Suppressor macrophage treated with lipopolysaccharide for 1 hour (primary cell): ENCODE results near the gene BMPR1B.

ENCODE experiments used
- DNase-seq, 3 donors: peaks; one replicate each; pipeline ENCODE4 v3.0.0-alpha.2; 2020 to 2022

Gene BMPR1B

DNA sequence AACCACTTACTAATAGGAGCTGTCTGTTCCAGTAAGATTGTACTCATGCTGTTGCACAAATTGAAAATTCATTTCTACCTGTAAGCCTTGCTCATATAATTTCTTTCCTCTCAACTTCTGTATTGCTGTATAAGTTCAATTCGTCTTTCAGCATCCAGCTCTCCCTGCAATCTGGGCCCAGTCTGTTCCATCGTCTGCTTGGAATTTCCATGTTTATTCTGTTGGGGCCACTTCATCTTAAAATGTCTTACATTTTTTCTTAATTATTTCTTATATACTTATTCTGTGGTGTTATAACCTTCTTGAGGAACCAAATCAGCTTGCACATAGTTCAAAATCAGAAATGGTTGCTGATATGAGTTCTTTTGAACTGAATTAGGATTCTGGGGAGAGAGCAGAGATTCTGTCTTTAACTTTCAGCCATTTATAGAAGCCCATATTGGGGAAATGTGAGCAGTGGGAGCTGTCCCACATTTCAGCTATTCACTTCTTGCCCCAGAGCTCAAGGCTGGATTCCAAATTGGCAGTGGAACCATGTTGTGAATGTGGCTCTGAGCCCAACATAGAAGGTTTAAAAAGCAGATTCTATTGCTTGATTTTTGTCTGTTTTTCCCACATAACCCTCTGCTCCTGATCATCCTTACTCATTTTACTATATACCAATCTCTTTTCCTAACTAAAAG is 291.9 kb downstream of the BMPR1B start:
- no peak for DNase-seq

- DNase-seq, result no peak
These were observed 293.4 kb downstream of the BMPR1B start for GRCh38 chr4:95050980-95051701.

GRCh38 chr4:95051702-95052020 is 293.9 kb downstream of the BMPR1B start:
- no peak for DNase-seq

DNA sequence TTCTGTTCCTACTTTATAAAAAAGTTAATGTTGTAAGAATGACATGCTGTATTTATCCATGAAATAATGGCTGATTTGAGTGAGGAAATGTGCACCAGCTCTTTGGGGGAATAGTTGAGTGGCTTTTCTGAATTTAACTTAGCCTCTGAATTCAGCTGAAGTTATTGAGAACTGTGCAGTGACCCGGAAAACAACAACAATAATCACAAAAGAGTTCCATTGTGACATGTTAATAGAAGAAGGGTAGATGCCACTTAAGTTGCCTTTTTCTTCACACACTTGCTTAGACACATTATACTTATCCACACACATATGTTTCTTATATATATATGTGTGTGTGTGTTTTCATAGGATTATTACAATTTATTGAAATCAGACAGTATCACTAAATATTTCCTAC is 301.2 kb downstream of the BMPR1B start:
- no peak for DNase-seq

GRCh38 chr4:95059663-95060062 is 301.9 kb downstream of the BMPR1B start:
- DNase-seq, result no peak

DNA sequence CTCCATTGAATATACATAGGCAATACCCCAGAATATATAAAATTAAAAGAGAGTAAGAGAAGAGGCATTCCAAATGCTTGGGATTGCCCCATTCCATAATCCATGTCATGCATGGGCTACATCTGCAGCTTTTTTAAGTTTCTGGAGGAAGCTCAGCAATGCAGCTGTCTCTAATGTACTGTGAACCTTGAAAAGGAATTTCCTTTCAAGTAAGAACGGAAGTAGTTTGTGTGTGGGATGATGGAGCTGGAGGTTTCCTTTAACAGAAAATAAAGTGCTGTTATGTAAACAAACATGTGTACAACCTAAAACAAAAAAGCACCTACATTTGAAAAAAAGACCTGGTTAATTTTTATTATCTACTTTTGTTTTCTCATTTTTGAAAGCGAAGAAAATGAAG is 303.5 kb downstream of the BMPR1B start:
- peak; percentile 4 to 32 (median 7) for DNase-seq

GRCh38 chr4:95061801-95062200 is 304.0 kb downstream of the BMPR1B start:
- DNase-seq, result peak; percentile 11 to 28 (median 19)

GRCh38 chr4:95066050-95066449 is 308.3 kb downstream of the BMPR1B start:
- no peak for DNase-seq

- DNase-seq, result no peak
These were observed 310.6 kb downstream of the BMPR1B start for GRCh38 chr4:95068401-95068800.

GRCh38 chr4:95068818-95069478 is 311.2 kb downstream of the BMPR1B start:
- DNase-seq, result no peak

DNA sequence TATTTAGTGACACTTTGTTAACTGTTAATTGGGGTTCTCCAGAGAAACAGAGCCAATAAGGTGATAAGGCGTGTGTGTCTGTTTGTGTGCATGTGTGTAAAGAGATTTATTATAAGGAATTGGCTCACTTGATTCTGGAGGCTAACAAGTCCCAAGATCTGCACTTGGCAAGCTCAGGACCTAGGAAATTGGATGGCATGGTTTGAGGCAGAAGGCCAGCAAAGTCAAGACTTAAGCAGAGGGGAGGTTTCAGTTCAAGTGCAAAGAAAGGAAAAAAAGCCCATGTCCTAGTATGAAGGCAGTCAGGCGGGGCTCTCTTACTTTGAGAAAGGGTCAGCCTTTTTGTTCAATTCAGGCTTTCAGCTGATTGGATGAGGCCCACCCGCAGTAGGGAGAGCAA is 314.1 kb downstream of the BMPR1B start:
- DNase-seq, result no peak

GRCh38 chr4:95073646-95074045 is 315.9 kb downstream of the BMPR1B start:
- no peak for DNase-seq

GRCh38 chr4:95077864-95078263 is 320.1 kb downstream of the BMPR1B start:
- no peak for DNase-seq

DNA sequence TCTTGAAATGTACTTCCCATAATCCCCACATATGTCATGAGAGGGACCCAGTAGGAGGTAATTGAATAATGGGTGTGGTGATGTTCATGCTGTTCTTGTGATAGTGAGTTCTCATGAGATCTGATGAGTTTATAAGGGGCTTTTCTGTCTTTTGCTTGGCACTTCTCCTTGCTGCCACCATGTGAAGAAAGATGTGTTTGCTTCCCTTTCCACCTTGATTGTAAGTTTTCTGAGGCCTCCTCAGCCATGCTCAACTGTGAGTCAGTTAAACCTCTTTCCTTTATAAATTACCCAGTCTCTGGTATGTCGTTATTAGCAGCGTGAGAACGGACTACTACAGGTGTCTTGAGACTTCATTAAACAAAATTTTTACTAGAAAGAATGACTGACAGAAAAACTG is 323.2 kb downstream of the BMPR1B start:
- no peak for DNase-seq

- no peak for DNase-seq
These were observed 326.8 kb downstream of the BMPR1B start for GRCh38 chr4:95084584-95084983.

DNA sequence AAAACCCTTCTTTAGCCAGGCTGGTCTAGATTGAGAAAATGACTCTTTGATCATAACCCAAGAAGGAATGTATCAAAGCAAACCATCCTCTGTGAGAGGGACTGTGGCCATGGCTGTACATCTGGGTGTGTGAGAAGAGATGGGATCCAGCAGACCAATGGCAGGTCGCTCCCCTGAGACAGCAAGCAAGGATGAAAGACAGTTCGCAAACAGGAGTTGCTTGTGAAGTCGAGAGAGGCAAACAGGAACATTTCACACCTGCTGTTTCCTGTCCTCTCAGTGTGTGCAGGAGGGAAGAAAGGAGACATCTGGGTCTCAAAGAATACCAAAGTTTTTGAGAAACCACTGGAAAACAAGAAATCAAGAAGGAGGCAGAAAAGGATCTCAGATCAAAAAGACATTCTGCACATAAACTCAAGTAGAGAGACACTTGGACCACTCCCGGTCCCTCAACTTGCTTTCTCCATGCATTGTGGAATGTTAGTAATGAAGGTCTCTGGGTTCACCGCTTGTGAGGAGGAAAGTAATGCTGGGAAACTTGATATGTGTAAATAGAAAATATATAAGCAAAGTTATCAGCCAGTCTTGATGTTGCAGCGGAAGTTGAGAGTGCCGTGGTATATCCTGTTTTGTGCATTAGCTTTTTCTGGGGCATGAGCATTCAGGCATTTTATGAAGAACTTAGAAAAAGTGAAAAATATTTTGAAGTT is 327.5 kb downstream of the BMPR1B start:
- DNase-seq, result no peak

- DNase-seq, result no peak
These were observed 328.8 kb downstream of the BMPR1B start for GRCh38 chr4:95086551-95086950.

DNA sequence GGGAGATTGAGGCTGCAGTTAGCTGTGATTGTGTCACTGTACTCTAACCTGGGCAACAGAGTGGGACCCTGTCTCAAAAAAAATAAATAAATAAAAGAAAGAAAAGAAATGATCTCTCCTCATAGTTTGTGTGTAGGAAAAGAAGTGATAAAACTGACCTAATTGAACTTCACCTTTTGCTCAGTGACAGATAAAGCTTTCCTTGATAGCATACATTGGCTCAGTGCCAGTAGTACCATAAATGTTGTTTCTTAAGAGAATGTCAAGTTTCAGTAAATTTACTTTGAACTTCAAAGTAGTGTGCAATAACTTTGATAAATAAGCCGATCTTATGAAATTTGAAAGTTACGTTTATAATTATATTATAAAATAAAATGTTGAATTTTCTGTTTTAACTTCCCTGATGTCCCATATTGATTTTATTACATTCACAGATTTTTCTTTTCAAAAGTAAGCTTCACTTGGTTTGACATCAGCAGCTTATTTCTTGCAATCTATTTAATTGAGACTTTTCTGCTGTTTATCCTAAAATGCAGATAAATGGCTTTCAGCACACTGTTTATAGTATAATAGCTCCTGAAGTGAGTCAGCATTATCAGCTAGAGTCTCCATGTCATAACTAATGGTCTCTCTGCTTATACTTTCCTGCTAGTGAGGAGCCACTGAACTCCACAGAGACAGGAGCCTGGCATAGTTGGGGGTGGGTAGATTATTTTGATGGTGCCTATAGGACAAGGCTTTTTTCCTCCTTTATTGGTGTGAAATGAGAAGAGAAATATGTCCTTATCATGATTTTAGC is 330.1 kb downstream of the BMPR1B start:
- no peak for DNase-seq

DNA sequence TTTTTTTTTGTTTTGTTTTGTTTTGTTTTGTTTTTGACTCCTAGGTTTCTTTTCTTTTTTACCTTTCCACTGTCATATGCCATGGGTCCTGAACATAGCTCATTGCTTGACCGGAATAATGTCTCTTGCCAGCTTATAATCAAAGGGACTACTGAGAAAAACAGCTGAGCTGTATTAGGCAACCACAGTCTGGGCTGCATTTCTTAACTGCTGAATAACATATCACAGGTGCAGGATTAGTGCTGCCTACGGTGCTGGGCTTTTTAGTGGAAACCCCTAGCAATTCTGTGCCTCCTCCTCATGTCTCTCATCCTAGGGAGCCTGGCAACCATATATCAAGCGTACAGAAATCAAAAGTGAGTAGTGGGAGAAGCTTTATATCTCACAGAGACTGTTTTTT is 333.5 kb downstream of the BMPR1B start:
- no peak for DNase-seq

GRCh38 chr4:95092766-95093165 is 335.0 kb downstream of the BMPR1B start:
- DNase-seq, result no peak

GRCh38 chr4:95093460-95093859 is 335.7 kb downstream of the BMPR1B start:
- no peak for DNase-seq
